ENCODE results near the gene FHL3.
"Not testable (repeated sequence)": the region's sequence is repeated elsewhere in the genome, so short reads cannot be mapped to it uniquely, and the experiment has no call there.

Gene FHL3

GRCh38 chr1:37994886-37995566 is 10.3 kb downstream of the FHL3 start:
- peak overlapping the region; percentile 51; the same call in 1 of the 2 replicates for H3K4me3 ChIP-seq (ENCODE audit: low read depth, low read length)
- TF ChIP-seq CTCF (IDR thresholded peaks at IDR 0.05; ENCODE audit: low read depth, low read length, missing control alignments): no peak
- no peak for DNase-seq (ENCODE audit: low read depth)

DNA sequence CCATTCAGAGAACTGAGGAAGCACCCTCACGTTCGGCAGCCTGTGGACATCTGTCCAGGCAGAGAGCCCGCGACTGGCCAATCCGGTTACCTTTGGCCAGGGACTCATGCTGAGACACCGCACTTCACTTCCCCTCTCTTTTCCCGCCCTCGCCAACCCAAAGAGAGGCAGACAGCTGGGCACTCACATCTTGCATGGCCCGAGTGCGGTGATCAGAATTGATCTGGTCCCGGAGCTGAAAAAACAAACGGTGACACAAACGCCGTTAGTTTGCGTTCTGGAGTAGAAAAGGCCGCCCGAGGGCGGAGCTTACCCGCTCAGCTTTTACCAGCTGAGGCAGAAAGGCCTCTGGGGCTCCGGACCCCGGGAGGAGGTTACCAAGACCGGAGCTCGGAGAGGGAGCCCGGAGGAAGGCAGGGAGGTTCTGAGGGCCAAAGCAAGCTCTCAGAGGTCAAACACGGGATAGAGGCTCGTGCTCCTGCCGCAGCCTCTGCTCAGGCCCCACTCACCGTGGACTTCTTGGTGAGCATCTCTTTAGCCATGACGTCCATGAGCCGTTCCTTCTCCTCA is 15.9 kb downstream of the FHL3 start:
- DNase-seq (ENCODE audit: low read depth): no peak
- H3K4me3 ChIP-seq (ENCODE audit: low read depth, low read length): peak overlapping the region; percentile 98
- TF ChIP-seq CTCF (IDR thresholded peaks at IDR 0.05; ENCODE audit: low read depth, low read length, missing control alignments): no peak

DNA sequence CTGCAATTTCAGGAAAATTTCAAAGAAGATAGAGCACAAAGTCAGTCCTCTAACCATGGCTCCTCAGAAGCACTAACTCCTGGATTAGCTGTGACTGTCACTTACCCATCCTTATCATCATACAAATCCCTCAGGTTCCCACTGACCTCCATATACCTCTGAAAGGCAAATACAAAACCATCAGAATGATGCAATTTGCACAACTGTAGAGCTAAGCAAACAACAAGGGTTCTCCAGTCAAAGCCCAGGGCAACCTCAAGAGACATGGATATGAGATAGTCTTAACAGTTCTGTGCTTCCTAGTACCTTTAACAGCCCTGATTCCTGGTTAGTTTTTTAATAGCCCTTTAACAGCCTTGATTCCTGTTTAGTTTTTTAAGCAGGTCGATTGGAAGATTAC is 17.6 kb downstream of the FHL3 start:
- no peak for TF ChIP-seq CTCF (IDR thresholded peaks at IDR 0.05; ENCODE audit: low read depth, low read length, missing control alignments)
- no peak overlapping the region for H3K4me3 ChIP-seq (ENCODE audit: low read depth, low read length)

GRCh38 chr1:37983546-37983945 is 21.8 kb downstream of the FHL3 start:
- no peak for TF ChIP-seq CTCF (IDR thresholded peaks at IDR 0.05; ENCODE audit: low read depth, low read length, missing control alignments)
- DNase-seq (ENCODE audit: low read depth): no peak

More for the DNA sequence above, 17.6 kb downstream of the FHL3 start:
- DNase-seq (ENCODE audit: low read depth): no peak

GRCh38 chr1:37978541-37978940 is 26.8 kb downstream of the FHL3 start:
- TF ChIP-seq CTCF (IDR thresholded peaks at IDR 0.05; ENCODE audit: low read depth, low read length, missing control alignments): no peak
- no peak overlapping the region for H3K4me3 ChIP-seq (ENCODE audit: low read depth, low read length)
- DNase-seq (ENCODE audit: low read depth): no peak

More at GRCh38 chr1:37983546-37983945, 21.8 kb downstream of the FHL3 start:
- no peak overlapping the region for H3K4me3 ChIP-seq (ENCODE audit: low read depth, low read length)

DNA sequence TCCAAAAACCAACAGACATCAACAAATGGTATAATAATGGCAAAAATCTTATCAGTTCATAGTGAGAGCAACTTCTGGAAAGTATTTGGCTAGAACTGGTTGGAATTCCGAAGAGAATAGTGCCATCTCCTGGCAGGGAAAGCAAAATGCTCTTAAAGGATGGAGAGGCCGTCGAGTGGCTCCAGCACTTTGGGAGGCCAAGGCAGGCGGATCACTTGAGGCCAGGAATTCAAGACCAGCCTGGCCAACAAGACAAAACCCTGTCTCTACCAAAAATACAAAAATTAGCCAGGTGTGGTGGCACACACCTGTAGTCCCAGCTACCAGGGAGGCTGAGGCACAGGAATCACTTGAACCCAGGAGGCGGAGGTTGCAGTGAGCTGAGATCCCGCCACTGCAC is 30.2 kb downstream of the FHL3 start:
- DNase-seq (ENCODE audit: low read depth); H3K4me3 ChIP-seq (ENCODE audit: low read depth, low read length): not testable (repeated sequence)
- TF ChIP-seq CTCF (IDR thresholded peaks at IDR 0.05; ENCODE audit: low read depth, low read length, missing control alignments): peak; percentile 41

DNA sequence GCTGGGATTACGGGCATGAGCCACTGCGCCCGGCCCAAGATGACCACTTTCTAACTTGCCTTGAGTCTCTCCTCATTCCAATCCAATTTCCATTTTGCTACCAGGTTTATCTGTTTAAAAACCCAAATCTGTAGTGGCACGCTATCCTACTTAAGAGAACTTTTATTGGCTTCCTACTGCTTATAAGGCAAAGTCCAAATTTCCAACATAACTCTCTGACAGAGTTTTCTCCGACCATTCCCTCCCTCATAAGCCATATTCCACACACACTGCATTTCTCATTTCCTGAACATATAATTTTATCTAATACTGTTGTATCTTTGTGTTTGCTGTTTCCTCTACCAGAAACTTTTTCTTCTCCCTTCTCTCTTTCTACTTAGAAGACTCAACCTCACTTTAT is 30.7 kb downstream of the FHL3 start:
- no peak for DNase-seq (ENCODE audit: low read depth)
- no peak for TF ChIP-seq CTCF (IDR thresholded peaks at IDR 0.05; ENCODE audit: low read depth, low read length, missing control alignments)
- no peak overlapping the region for H3K4me3 ChIP-seq (ENCODE audit: low read depth, low read length)

DNA sequence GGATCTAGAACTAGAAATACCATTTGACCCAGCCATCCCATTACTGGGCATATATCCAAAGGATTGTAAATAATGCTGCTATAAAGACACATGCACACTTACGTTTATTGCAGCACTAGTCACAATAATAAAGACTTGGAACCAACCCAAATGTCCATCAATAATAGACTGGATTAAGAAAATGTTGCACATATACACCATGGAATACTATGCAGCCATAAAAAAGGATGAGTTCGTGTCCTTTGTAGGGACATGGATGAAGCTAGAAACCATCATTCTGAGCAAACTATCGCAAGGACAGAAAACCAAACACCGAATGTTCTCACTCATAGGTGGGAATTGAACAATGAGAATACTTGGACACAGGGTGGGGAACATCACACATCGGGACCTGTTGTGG is 31.6 kb downstream of the FHL3 start:
- DNase-seq (ENCODE audit: low read depth); H3K4me3 ChIP-seq (ENCODE audit: low read depth, low read length): not testable (repeated sequence)
